Tibial nerve (tissue), 4 donors: ENCODE results near the gene KDM4B.

Source experiments
- EP300 ChIP-seq, 2 donors: sonication (generic); formaldehyde crosslinking; IDR thresholded peaks; one replicate each; pipeline ENCODE4 v1.6.1; 2017; ENCODE audit warnings: antibody characterized with exemption in 2 of 2, mild to moderate bottlenecking in 1 of 2
- POLR2A ChIP-seq, 2 donors: fragments of 450-650 bp; IDR thresholded peaks; one replicate each; pipeline ENCODE4 v1.6.1; 2017; ENCODE audit warnings: antibody characterized with exemption in 2 of 2, mild to moderate bottlenecking in 2 of 2, moderate library complexity in 2 of 2
- TF ChIP-seq, protein P1 (sequence below), 5 experiments: fragments of 200-600 bp in 3 of 5; fragments of 450-650 bp in 2 of 5; sonication (generic) in 3 of 5; IDR thresholded peaks; one replicate each; pipeline ENCODE4 v1.5.1; 2016 to 2019; ENCODE audit warnings: antibody characterized with exemption in 5 of 5, mild to moderate bottlenecking in 3 of 5, moderate library complexity in 2 of 5

DNA sequence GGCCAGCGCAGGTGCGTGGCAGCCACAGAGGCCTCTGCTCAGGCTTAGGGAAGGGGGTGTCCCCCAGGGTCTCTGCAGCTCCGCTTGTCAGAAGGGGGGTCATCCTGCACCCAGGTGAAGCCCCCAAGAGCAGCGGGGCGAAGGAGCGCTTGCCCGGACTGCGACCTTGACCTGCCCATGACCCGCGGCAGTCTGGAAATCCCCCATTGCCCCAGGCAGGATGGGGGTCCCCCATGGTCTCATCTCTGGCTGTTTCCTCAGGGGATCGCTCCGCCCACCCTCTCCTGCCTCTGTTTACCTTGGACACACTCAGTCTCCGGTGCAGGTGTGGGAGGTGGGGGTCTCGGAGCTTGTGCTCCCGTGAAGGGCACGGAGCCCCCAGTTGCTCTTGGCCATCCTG lies 82.7 kb downstream of the KDM4B start:
- TF ChIP-seq, protein P1, sequence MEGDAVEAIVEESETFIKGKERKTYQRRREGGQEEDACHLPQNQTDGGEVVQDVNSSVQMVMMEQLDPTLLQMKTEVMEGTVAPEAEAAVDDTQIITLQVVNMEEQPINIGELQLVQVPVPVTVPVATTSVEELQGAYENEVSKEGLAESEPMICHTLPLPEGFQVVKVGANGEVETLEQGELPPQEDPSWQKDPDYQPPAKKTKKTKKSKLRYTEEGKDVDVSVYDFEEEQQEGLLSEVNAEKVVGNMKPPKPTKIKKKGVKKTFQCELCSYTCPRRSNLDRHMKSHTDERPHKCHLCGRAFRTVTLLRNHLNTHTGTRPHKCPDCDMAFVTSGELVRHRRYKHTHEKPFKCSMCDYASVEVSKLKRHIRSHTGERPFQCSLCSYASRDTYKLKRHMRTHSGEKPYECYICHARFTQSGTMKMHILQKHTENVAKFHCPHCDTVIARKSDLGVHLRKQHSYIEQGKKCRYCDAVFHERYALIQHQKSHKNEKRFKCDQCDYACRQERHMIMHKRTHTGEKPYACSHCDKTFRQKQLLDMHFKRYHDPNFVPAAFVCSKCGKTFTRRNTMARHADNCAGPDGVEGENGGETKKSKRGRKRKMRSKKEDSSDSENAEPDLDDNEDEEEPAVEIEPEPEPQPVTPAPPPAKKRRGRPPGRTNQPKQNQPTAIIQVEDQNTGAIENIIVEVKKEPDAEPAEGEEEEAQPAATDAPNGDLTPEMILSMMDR (IDR thresholded peaks at IDR 0.05), result no peak
- TF ChIP-seq EP300 (IDR thresholded peaks at IDR 0.05) (no peak), POLR2A (IDR thresholded peaks at IDR 0.05) (no peak)
